HG03378 (cell line): ENCODE results near the gene WASF2.

ENCODE experiments used
- ATAC-seq: cut with Tn5 transposase; IDR thresholded peaks from one replicate; pipeline ENCODE4 v1.9.1; 2021; ENCODE audit warnings: mild to moderate bottlenecking, moderate library complexity; ENCODE audit not compliant: unreplicated experiment

Gene WASF2

GRCh38 chr1:27363766-27364695 is 125.9 kb downstream of the WASF2 start:
- ATAC-seq, result no peak

DNA sequence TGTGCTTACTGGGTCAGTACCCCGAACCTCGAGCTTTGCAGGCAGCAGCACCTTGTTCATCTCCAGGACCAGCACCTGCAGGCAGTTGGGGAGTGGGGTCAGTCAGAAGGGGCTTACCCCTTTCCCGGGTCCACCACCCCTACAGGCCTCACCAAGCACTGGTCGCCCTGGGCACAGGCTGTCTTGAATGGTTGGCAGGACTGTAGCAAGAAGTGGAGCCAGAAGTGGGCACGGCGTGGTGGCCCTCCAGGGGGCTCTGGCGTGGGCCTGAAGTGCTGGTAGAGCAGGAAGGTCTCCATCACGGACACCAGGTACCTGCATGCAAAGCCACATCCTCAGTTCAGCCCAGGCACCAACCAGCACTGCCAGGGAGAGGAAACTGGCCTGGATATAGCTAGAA is 128.4 kb downstream of the WASF2 start:
- ATAC-seq, result no peak

GRCh38 chr1:27361044-27361402 is 128.9 kb downstream of the WASF2 start:
- no peak for ATAC-seq

DNA sequence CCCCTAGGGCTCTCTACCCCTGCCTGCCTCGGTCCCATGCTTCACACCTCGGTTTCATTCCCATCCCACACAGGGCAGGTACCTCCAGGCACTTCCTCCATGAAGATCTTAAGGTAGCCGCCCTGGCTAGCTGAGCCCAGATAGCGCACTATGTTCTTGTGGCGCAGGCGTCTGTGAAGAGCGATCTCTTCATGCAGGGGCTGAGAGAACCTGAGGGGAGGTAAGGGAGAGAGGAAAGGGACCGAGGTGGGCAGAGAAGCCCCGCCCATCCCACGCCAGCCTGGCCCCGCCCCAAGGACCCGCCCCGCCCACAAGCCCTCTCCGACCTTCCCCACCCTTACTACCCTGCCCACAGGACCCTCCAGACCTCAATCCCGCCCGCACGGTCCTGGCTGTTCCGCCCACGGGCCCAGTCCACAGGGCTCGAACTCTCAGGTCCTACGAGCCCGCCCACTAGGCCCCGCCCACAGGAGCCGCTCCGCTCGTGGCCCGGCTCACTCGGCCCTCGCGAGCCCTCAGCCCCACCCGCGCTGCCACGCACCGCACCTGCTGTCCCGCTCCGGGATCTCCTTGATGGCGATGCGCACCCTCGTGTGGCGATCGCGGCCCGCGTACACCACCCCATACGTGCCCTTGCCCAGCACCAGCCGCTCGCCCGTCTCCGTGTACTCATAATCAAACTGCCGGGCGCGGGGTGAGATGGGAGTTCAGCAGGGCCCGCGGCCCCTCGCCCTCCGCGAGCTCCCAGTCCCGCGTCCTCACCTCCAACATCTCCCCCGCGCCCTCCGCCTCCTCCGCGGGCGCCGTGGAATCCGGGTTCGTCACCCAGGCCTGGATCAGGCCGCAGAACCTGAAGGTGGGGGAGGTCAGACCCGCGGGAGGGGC is 129.6 kb downstream of the WASF2 start:
- no peak for ATAC-seq

DNA sequence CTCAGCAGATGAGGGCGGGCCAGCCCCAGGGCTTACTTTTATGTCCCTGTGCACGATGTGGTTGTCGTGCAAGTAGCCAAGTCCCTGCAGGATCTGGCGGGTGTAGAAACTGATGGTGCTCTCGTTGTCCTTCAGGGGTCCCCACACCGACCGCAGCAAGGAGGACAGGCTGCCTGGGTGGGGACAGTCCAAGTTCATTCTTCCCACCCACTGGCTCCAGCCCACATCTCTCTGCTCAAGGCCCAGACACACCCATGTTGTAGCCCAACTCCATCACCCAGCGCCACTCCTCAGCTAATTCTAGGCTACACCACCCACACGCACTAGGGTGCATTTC is 130.2 kb downstream of the WASF2 start:
- ATAC-seq, result no peak

- ATAC-seq, result no peak
Measured at GRCh38 chr1:27358928-27359313, 131.0 kb downstream of the WASF2 start.

DNA sequence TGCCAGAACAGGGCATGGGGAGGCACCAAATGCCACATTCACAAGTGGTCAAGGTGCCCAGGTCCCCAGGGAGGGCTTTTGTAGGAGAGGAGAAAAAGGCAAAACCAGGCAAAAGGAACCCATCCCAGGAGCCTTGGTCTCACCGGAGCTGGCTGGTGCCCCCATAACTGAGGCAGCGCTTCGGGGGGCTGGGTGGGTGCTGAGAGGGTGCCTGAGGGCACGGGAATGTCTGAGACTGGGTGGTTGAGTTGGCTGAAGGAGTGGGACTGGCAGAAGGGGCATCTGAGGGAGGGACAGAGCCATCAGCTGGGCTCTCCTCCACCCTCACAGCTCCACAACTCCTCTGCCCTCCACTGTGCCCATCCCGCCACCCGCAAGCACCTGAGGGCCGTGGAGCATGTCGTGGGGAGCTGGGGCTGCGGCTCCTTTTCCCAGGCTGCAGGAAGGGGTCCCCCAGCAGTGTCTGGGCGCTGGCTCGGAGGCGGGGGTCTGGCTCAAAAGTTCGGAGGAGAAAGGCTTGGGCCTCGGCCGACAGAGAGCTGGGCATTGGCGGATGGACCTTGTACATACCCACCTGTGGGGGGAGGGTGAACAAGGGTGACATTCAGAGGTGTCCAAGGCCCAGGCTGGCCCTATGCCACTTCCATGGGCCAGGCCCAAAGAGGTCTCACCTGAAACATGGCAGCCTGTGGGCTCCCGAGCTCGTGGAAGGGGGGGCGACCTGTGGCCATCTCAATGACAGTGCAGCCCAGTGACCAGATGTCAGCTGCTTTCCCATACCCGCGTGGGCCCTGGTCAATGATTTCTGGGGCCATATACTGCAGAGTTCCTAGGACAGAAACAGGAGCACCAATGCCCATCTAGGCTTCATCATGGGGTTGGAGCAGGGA is 131.7 kb downstream of the WASF2 start:
- ATAC-seq, result no peak

GRCh38 chr1:27357281-27358037 is 132.5 kb downstream of the WASF2 start:
- no peak for ATAC-seq

- no peak for ATAC-seq
Measured at GRCh38 chr1:27356619-27357280, 133.2 kb downstream of the WASF2 start.

GRCh38 chr1:27356277-27356618 is 133.7 kb downstream of the WASF2 start:
- no peak for ATAC-seq

DNA sequence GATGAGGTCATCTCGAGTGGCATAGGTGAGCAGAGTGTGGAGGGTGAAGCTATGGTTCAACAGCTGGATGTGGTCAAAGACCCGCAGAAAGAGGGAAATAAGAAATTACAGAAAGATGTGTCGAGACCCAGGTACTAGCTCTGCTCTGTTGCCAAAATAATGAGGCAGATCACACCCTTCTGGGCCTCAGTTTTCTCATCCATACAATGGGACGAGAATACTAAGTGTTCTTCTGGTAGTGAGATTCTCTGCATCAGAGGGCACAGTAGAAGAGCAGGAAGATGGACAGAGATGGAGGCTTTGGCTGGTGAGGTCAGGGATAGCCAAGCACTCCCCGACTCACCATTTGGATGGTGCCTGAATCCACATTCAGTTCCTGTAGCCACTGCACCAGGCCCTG is 134.3 kb downstream of the WASF2 start:
- no peak for ATAC-seq
